GM23248 (cell line): ENCODE results near the gene VPREB1.
"Not testable (repeated sequence)": the region's sequence is repeated elsewhere in the genome, so short reads cannot be mapped to it uniquely, and the experiment has no call there.

ENCODE experiments used
- EZH2 ChIP-seq: fragments of 200-600 bp; sonication (generic); IDR thresholded peaks from 2 replicates; pipeline ENCODE4 v1.6.1; 2018; ENCODE audit warnings: antibody characterized with exemption, mild to moderate bottlenecking; ENCODE audit not compliant: insufficient read depth, poor library complexity, severe bottlenecking
- EZH2phosphoT487 ChIP-seq: fragments of 200-600 bp; sonication (generic); IDR thresholded peaks from 2 replicates; pipeline ENCODE4 v1.6.1; 2018; ENCODE audit warnings: antibody characterized with exemption, moderate library complexity, mild to moderate bottlenecking, low read depth; ENCODE audit not compliant: insufficient read depth

DNA sequence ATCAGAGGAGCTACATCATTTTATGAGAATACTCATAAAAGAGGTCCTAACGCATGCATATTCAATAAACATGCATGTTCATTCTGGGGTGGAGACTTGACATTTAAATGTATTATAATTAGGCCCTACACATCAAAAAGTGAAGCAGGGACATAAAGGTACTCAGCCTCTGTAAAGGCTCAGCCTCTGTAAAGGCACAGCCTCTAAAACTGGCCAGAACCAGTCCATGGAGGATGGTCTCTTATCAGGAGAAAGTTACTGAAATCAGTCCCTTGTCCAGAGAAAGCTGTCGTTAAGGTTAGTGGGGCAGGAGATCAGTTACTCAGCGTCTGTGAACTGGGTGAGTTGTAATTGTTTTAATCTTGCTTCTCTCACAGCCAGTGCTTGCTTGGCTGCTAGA lies 19.2 kb downstream of the VPREB1 start:
- TF ChIP-seq EZH2, EZH2phosphoT487: not testable (repeated sequence)
